Peyer's patch (tissue), 4 donors: Measurements from ENCODE around the gene HSD17B1. TPM values are rescaled to one million over a fixed set of nuclear protein-coding genes. Genes with fewer than 3 reads are reported as not detected.
A peak's percentile ranks its signal among the peaks of the same experiment; 100 is the strongest.

ENCODE experiments used
- DNase-seq, 3 donors: peaks; one replicate each; pipeline ENCODE4 v3.0.0-alpha.2; 2017 to 2019
- H3K27ac ChIP-seq, 4 donors: fragments of 200-600 bp; sonication (generic); one replicate each; pipeline ENCODE4 v1.5.1; 2016 to 2019
- H3K27me3 ChIP-seq, 2 donors: fragments of 200-600 bp; sonication (generic); one replicate each; pipeline ENCODE4 v1.5.1; 2019
- H3K36me3 ChIP-seq, 3 donors: fragments of 200-600 bp; sonication (generic); one replicate each; pipeline ENCODE4 v1.5.1; 2016 to 2019
- H3K4me1 ChIP-seq, 4 donors: fragments of 200-600 bp; sonication (generic); one replicate each; pipeline ENCODE4 v1.5.1; 2016 to 2019
- H3K4me3 ChIP-seq, 4 donors: fragments of 200-600 bp; sonication (generic); 1 replicate in 3 of 4; 2 replicates in 1 of 4; pipeline ENCODE4 v1.5.1; 2016 to 2019; ENCODE audit warnings: mild to moderate bottlenecking in 1 of 4
- H3K9me3 ChIP-seq, 4 donors: fragments of 200-600 bp; sonication (generic); one replicate each; pipeline ENCODE4 v1.5.1; 2016 to 2019; ENCODE audit warnings: mild to moderate bottlenecking in 1 of 4
- CTCF ChIP-seq, 6 experiments: fragments of 450-650 bp in 4 of 6; fragments of 200-600 bp in 2 of 6; sonication (generic) in 1 of 6; IDR thresholded peaks; one replicate each; pipeline ENCODE4 v1.5.1; 2017 to 2019; ENCODE audit warnings: antibody characterized with exemption in 6 of 6, mild to moderate bottlenecking in 3 of 6, moderate library complexity in 1 of 6
- POLR2A ChIP-seq, 2 donors: fragments of 450-650 bp; IDR thresholded peaks; one replicate each; pipeline ENCODE4 v1.5.1; 2017; ENCODE audit warnings: antibody characterized with exemption in 2 of 2, mild to moderate bottlenecking in 2 of 2, moderate library complexity in 2 of 2
- total RNA-seq, 4 donors: library from RNA; depleted of rRNA; stranded (reverse); fragments of >200 nt; gene quantifications; one replicate each; pipeline ENCODE4 v1.1.0, GENCODE V29; 2016

Gene HSD17B1
- total RNA-seq, 4 donors from 2014 or later, result 0.94 to 3.9 (median 1.7) TPM; not detected in 1

DNA sequence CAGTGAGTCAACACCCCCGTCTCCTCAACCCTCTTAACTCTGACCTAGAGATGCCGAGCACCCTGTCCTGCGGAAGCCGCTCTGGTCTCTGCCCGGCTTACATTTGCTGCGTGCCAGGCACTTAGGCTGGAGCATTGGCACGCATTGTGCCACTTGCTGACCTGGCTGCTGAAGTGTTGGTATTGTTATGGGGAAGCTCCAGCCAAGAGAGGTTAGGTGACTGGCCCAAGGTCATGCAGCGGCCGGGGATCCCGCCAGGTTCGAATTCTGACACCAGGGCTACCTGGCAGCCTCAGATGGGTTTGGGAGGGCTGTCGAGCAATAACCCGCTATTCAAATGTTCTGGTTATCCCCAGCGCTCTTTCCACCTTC lies 5.0 kb upstream of the HSD17B1 start:
- H3K27ac ChIP-seq, result no peak overlapping the region
- H3K9me3 ChIP-seq, result no peaks in the 10 kb centered on the region
- H3K4me1 ChIP-seq, result peaks cover 0 to 14% (median 0%) of the 10 kb centered on the region in 4 donors
- H3K36me3 ChIP-seq, result peaks cover 0 to 14% (median 0%) of the 10 kb centered on the region in 3 donors
- H3K27me3 ChIP-seq, result no peaks in the 10 kb centered on the region
- TF ChIP-seq CTCF (IDR thresholded peaks at IDR 0.05), result no peak
- TF ChIP-seq POLR2A (IDR thresholded peaks at IDR 0.05), result no peak
- DNase-seq, result no peak
- H3K4me3 ChIP-seq, result peak overlapping the region in 3 of 4 donors; percentile 49 to 59 (median 52)

- DNase-seq, result peak; percentile 93 to 96 (median 93)
Measured at GRCh38 chr17:42548070-42548837, 4.5 kb upstream of the HSD17B1 start.

GRCh38 chr17:42548993-42549755 lies 3.5 kb upstream of the HSD17B1 start:
- H3K27ac ChIP-seq, result peak overlapping the region in 1 of 4 donors; percentile 53
- TF ChIP-seq POLR2A (IDR thresholded peaks at IDR 0.05), result no peak
- no peak for TF ChIP-seq CTCF (IDR thresholded peaks at IDR 0.05)
- no peaks in the 10 kb centered on the region for H3K36me3 ChIP-seq
- no peak for DNase-seq
- no peaks in the 10 kb centered on the region for H3K9me3 ChIP-seq
- peaks cover 0 to 25% (median 5%) of the 10 kb centered on the region in 4 donors for H3K4me1 ChIP-seq
- no peaks in the 10 kb centered on the region for H3K27me3 ChIP-seq
- H3K4me3 ChIP-seq, result peak overlapping the region in 3 of 4 donors; percentile 36 to 52 (median 49)

More at GRCh38 chr17:42548070-42548837, 4.5 kb upstream of the HSD17B1 start:
- H3K4me3 ChIP-seq, result peak overlapping the region; percentile 36 to 59 (median 50)
- no peaks in the 10 kb centered on the region for H3K27me3 ChIP-seq
- H3K36me3 ChIP-seq, result peaks cover 0 to 9% (median 0%) of the 10 kb centered on the region in 3 donors
- TF ChIP-seq POLR2A (IDR thresholded peaks at IDR 0.05) (no peak), CTCF (IDR thresholded peaks at IDR 0.05) (peak; percentile 21 to 79 (median 64))
- peak overlapping the region in 1 of 4 donors; percentile 53 for H3K27ac ChIP-seq
- H3K9me3 ChIP-seq, result no peaks in the 10 kb centered on the region
- H3K4me1 ChIP-seq, result peaks cover 0 to 17% (median 0%) of the 10 kb centered on the region in 4 donors

DNA sequence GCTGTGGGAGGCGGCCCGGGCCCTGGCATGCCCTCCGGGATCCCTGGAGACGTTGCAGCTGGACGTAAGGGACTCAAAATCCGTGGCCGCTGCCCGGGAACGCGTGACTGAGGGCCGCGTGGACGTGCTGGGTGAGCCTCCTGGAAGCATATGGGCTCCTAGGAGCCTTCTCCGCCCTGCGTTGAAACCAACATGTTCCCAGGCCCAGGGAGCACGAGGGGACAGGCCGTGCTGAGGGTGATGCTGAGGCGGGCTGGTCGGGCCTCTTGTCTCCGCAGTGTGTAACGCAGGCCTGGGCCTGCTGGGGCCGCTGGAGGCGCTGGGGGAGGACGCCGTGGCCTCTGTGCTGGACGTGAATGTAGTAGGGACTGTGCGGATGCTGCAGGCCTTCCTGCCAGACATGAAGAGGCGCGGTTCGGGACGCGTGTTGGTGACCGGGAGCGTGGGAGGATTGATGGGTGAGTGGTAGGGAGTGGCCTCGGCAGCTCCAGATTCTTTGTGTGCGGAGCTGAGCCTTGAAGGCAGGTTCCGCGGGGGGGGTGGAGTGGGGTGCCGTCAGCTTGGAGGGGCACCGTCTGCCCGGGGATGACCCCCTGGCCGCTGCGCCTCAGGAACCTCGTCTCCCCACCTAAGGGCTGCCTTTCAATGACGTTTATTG lies 567 bp downstream of the HSD17B1 start:
- Histone ChIP-seq H3K27me3 (no peaks in the 10 kb centered on the region), H3K4me1 (peaks cover 0 to 35% (median 12%) of the 10 kb centered on the region in 4 donors), H3K9me3 (no peaks in the 10 kb centered on the region), H3K27ac (peak overlapping the region in 1 of 4 donors; percentile 92), H3K36me3 (no peaks in the 10 kb centered on the region), H3K4me3 (peak overlapping the region in 3 of 4 donors; percentile 83 to 90 (median 86))
- TF ChIP-seq CTCF (IDR thresholded peaks at IDR 0.05) (no peak), POLR2A (IDR thresholded peaks at IDR 0.05) (no peak)
- DNase-seq, result no peak

DNA sequence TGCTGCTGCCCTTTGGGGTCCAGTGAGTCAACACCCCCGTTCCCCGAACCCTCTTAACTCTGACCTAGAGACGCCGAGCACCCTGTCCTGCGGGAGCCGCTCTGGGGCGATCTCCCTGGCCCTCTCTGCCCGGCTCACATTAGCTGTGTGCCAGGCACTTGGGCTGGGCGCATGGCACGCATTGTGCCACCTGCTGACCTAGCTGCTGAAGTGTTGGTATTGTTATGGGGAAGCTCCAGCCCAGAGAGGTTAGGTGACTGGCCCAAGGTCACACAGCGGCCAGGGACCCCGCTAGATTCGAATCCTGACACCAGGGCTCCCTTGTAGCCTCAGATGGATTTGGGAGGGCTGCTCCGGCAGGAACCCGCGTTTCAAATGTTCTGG lies 1.1 kb downstream of the HSD17B1 start:
- no peaks in the 10 kb centered on the region for H3K9me3 ChIP-seq
- peak overlapping the region; percentile 85 to 93 (median 90) for H3K27ac ChIP-seq
- TF ChIP-seq CTCF (IDR thresholded peaks at IDR 0.05) (peak in 1 of 6 experiments; percentile 13), POLR2A (IDR thresholded peaks at IDR 0.05) (no peak)
- no peaks in the 10 kb centered on the region for H3K36me3 ChIP-seq
- H3K4me3 ChIP-seq, result peak overlapping the region; percentile 57 to 90 (median 84)
- DNase-seq, result no peak
- H3K4me1 ChIP-seq, result peaks cover 0 to 30% (median 12%) of the 10 kb centered on the region in 4 donors
- no peaks in the 10 kb centered on the region for H3K27me3 ChIP-seq
